Ureter (tissue), 1 donor: ENCODE results near the gene LDAH. TPM values are rescaled to one million over a fixed set of nuclear protein-coding genes. Genes with fewer than 3 reads are reported as not detected.

Experiments
- DNase-seq: peaks from one replicate; pipeline ENCODE4 v3.0.0-alpha.2; 2020; ENCODE audit warnings: low spot score
- total RNA-seq: library from RNA; stranded (reverse); gene quantifications from one replicate; pipeline ENCODE4 v1.2.4, GENCODE V29; 2023
- donor health status: DM: yes; HTN: yes; CAD: no.

Gene LDAH
- total RNA-seq, 1 donor from 2014 or later, result 42.5 TPM

DNA sequence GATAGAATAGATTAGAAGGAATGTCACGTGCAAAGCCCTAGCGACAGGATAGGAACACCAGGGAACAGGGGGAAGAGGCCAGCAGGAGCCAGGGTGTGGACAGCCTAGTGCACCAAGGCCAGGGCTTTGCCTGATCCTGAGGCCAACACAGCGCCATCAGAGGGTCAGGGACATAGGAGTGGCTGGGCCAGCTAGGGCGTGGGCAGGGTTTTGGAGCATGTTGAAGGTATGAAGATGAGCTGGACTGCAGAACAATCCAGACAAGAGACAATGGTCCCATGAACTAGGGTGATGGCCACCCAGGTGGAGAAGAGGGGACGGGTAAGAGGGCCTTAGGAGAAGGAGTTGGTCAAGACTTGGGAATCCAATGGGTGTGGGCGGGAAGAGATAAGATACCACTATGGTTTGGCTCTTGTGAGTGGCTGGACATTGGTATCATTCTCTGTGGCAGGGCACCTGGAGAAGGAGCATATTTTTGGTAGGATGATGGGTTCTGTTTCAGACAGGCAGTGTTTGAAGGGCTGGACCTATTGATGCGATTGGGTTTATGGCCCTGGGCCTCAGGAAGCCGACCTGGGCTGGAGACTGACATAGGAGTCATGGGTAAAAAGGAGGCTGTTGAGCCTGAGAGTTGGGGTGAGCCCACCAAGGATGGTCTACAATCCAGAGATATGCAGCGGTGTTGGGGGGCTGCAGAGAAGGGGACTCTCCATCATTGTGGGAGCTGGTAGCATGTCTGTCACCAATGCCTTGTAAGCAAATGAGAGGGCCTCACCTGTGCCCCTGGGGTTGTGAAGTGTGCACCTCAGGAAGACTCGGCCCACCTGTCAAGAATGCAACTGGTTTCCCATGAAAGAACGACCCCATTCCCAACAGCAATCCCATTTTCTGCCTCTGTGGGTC is 170.0 kb downstream of the LDAH start:
- DNase-seq, result no peak

DNA sequence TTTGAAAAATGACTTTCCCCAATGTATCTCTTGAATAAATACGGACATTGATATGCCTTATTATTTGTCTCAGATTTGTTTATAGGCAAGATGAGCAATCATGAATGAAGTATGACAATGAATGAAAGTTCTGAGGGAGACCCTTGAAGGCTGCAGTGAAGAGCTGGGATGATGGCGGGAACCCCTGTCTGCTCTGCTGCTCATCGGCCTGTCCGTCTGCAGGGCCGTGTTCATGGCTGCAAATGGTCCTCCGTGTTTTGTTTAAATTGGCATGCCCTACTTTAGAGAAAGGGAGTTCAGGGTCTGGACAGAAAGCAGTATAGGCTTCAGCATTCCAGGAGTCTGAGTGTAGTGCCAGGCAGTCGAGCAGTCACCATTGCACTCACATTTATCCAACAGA is 170.8 kb downstream of the LDAH start:
- no peak for DNase-seq

DNA sequence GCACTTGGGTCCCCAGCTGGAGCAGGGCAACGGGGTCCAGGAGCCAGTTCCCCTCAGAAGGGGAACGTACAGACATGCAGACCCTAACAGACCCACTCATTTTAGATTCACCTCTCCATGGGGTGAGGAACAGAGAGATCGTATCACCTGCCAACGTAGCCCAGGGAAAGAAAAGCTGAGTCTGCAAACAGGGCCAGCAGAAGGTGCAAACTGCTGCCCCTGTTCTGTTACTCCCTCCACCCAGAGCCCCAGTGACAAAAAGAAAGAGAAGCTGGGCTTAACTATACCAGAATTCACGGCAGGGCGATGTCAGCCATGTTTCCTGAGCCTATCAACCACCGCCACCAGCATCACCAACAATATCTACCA is 171.2 kb downstream of the LDAH start:
- no peak for DNase-seq

DNA sequence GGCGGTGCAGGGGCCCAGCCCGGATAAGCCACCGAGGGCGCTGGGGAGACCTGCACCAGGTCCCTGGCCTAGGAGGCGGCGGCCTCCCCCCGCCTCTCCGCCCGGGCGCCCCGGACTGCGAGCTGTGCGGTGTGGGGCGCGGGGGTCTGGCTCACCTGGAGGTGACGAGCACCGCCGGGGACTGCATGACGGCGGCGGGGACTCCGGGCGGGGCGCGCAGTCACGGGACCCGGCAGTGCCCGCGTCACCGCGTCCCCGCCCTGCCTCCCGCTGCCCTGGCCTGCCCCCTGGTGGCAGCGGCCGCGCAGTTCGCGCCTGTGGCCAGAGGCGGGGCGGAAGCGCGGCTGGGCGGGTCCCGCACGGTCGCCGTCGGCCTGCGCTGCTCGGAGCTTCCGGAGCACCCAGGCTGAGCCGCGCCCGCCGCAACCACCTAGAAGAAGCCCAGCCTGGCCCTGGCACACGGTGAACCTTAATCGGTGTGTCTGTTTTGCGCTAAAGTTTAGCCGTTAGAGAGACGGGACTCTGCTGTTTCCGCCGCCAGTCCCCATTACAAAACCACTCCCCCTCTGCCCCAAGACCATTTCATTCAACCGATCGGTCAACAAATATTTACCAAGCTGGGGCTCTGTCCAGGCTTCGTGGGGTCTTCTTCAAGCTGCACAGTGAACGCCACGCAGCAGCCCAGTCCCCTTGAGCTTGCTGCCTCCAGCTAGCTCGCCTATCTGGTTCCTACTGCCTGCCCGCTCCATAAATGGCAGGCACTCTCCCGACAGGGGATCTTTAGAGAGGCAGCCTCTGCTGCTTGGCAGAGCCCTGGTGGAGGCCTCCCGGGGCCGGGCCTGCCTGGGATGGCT is 171.8 kb downstream of the LDAH start, which contains the start of gene HS1BP3:
TSS of gene HS1BP3 (minus strand) at position 222 of the 854 bp plus-strand sequence. CDS start at position 187, 35 bp downstream.
- DNase-seq, result peak; percentile 87

- no peak for DNase-seq
These were observed 172.5 kb downstream of the LDAH start for GRCh38 chr2:20650393-20650876.

DNA sequence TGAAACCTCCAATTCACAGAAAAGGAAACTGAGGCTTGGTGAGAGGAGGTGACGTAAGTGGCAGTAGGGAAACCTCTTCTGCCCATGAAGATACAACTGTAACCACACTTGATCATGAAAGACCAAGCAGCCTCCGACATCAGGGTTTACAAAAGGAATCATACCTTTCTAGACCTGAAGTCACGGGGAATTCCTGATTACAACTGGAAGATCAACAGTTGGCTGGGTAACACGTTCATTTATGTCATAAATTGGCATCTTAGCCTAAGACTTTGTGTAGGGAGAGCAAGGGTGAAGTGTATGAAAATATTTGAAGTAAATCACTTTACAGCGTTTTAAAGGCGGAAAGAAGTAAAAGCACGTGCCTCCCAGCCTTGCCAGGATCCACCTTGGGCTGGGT is 172.9 kb downstream of the LDAH start:
- no peak for DNase-seq

GRCh38 chr2:20649576-20649975 is 173.3 kb downstream of the LDAH start:
- DNase-seq, result no peak

GRCh38 chr2:20648831-20649230 is 174.1 kb downstream of the LDAH start:
- DNase-seq, result no peak

DNA sequence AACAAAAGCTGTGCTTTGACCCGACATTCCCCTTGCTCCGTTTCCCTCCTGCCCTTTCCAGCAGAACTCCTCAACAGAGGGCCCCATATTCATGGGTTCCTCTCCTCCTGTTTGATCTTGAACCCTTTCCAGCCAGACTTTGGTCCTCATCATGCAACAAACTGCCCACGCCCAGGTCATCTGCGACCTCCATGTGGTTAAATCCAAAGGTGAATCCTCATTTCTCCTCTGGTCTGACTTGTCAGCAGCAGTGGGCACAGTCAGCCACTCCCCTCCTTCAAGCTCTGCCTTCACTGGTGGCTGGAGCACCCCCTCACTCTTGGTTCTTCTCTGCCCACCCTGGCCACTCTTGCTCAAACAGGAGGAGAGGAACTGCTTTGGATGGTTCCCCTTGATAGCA is 174.7 kb downstream of the LDAH start:
- no peak for DNase-seq

DNA sequence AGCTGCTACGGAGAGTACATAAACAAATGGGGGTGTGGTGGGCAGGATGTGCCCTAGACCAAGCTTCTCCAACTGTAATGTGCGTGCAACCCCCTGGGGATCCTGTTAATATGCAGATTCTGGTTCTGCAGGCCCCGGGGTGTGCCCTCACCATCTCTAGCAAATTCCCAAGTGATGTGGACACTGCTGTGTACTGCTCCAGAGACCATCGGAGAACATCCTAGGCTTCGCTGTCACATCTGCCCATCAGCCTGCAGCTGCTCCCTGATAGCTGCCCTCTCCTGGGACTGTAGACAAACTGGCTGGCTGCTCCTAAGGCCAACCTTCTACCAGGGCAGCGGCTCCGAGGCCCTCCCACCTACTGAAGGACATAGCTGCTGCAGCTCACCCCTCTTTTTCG is 175.2 kb downstream of the LDAH start:
- no peak for DNase-seq

- DNase-seq, result no peak
These were observed 175.7 kb downstream of the LDAH start for GRCh38 chr2:20647211-20647610.

GRCh38 chr2:20646446-20646845 is 176.5 kb downstream of the LDAH start:
- no peak for DNase-seq

DNA sequence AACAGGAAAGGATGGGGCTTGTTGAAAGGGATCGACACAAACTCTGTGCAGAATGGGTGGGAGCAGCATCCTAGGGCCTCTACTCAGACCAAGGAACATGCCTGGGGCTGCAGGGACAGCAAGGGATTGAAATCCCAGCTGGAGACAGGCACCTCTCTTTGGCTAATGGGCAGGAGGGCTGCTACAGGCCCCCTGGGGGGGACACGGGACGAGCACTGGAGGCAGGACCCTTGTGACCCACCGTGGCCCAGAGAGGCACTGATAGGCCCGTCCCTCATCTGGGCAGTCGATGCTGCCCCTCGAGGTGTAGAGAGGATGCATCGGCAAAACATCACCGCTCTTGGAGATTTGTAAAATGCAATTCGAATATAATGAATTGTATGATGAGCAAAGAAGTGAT is 177.1 kb downstream of the LDAH start:
- no peak for DNase-seq

GRCh38 chr2:20645301-20645701 is 177.6 kb downstream of the LDAH start:
- no peak for DNase-seq

DNA sequence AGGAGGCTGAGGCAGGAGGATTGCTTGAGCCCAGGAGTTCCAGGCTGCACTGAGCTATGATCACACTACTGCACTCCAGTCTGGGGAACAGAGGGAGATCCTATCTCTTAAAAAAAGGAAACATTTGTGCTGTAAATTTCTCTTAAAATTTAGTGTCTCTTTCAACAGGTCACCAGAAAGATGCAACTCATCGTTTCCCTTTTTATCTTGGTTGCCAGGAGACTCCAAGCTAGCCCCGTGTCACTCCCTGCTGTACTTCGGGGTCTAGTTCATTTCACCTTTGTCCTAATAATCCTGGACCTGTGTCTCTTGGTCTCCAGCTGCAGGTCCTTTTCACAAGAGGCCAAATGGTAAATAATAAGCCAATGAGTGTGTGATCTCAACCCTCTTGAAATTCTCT is 179.1 kb downstream of the LDAH start:
- no peak for DNase-seq

GRCh38 chr2:20643060-20643459 is 179.8 kb downstream of the LDAH start:
- DNase-seq, result no peak

- DNase-seq, result peak; percentile 84
These were observed 180.6 kb downstream of the LDAH start for GRCh38 chr2:20642055-20642971.

DNA sequence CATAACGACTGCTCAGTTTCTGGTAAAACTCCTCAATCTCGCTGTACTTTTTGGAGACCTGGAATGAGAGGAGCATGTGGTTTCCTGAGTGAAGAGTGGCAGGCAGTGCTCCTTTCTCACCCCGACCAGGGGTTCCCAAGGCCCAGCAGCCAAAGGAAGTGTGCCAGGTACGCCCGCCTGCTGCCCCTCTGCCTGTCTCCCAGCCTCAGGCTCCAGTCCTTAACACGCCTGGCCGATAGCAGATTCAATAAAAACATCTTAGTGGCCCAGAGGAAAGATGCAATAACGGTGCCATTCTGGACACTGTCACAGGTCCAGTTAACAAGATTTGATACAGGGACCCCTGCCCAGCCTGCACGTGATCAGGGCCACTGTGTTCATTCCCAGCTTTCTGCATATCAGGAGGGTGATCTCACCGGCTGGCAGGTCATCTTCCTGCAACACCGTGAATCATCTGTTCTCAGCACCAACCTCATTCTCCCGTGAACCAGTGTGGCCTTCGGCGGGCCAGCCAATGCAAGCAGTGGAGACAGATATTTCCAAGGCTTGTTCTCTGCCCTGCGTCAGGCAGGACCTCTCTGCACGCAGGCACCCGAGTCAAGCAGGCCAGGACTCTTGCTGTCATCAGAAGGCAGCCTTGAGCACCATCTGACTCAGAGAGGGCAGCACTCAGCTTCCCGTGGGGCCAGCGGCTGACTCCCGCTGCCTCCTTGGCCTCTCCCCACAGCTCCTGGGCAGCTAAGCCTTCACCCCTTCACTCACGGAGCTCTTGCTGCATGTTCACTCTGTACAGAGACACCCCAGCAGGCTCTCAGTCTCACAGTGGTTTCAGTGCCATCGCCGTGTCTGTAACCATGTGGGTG is 181.5 kb downstream of the LDAH start:
- DNase-seq, result no peak

DNA sequence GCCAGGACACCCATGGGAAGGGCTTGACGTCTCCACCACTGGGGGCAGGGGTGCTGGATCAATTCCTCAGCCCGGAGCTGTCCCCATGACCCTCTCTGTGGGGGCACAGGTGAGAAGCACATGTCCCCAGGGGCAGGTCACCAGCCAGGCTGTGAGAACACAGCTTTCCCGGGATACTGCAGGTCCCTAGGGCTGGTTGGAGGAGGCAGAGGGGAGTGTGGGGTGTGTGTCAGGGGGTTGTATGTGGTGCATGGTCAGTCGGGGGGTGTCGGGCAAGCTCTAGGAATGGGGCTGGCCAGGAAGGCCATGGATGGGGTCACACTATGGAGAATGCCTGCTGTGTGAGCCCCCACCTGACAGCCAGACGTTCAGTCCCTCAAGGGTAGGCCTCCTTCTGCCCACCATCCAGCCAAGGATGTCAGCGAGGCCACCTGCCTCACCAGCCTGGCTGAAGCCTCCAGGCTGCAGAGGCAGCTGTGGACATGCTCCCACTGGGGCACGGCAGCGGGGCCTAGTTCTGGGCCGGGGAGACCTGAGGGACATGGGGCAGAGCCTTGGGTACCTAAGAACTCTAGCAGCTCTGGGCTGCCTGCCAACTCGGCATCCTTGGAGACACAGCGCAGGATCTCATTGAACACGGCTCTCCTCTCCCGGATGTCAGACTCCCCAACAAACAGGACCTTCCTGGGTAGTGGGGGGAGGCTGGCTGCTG is 182.3 kb downstream of the LDAH start:
- DNase-seq, result no peak
